Epithelial cell of esophagus (primary cell): ENCODE results near the gene CDK2.

ENCODE experiments used
- DNase-seq: peaks from one replicate; pipeline ENCODE4 v3.0.0; 2010; ENCODE audit warnings: low read depth
- H3K4me3 ChIP-seq: 2 replicates; pipeline ENCODE4 v1.5.1; 2011; ENCODE audit warnings: mild to moderate bottlenecking, low read length, control low read depth
- TF ChIP-seq, protein P1 (sequence below): IDR thresholded peaks from 2 replicates; pipeline ENCODE4 v1.5.1; 2011; ENCODE audit warnings: low read depth, mild to moderate bottlenecking, low read length, control low read depth, inconsistent platforms; ENCODE audit not compliant: insufficient read depth; ENCODE audit errors: missing control alignments

Gene CDK2

DNA sequence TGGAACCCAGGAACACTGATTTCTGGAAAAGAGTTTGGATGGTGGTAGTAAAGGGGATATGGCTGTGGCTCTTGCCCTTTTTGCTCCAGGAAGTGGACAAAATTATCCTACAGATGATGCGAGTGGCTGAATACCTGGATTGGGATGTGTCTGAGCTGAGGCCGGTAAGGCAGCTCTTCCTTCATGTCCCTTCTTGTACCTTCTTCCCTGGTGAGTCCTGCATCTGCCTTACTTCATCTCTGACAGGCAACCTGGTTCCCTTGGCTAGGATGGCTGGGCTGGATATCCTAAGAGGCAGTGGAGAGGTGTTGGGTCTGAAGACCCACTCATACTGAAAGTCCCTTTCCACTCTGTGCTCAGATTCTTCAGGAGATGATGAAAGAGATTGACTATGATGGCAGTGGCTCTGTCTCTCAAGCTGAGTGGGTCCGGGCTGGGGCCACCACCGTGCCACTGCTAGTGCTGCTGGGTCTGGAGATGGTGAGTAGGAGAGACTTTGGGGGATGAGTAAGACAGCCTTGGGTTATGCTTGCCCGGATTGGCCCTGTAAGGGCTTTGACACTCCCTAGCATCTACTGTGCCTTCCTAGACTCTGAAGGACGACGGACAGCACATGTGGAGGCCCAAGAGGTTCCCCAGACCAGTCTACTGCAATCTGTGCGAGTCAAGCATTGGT, 27.7 kb upstream of the CDK2 start:
- TF ChIP-seq, protein P1, sequence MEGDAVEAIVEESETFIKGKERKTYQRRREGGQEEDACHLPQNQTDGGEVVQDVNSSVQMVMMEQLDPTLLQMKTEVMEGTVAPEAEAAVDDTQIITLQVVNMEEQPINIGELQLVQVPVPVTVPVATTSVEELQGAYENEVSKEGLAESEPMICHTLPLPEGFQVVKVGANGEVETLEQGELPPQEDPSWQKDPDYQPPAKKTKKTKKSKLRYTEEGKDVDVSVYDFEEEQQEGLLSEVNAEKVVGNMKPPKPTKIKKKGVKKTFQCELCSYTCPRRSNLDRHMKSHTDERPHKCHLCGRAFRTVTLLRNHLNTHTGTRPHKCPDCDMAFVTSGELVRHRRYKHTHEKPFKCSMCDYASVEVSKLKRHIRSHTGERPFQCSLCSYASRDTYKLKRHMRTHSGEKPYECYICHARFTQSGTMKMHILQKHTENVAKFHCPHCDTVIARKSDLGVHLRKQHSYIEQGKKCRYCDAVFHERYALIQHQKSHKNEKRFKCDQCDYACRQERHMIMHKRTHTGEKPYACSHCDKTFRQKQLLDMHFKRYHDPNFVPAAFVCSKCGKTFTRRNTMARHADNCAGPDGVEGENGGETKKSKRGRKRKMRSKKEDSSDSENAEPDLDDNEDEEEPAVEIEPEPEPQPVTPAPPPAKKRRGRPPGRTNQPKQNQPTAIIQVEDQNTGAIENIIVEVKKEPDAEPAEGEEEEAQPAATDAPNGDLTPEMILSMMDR = no peak
- peak; percentile 67 for DNase-seq
- no peak overlapping the region for H3K4me3 ChIP-seq

DNA sequence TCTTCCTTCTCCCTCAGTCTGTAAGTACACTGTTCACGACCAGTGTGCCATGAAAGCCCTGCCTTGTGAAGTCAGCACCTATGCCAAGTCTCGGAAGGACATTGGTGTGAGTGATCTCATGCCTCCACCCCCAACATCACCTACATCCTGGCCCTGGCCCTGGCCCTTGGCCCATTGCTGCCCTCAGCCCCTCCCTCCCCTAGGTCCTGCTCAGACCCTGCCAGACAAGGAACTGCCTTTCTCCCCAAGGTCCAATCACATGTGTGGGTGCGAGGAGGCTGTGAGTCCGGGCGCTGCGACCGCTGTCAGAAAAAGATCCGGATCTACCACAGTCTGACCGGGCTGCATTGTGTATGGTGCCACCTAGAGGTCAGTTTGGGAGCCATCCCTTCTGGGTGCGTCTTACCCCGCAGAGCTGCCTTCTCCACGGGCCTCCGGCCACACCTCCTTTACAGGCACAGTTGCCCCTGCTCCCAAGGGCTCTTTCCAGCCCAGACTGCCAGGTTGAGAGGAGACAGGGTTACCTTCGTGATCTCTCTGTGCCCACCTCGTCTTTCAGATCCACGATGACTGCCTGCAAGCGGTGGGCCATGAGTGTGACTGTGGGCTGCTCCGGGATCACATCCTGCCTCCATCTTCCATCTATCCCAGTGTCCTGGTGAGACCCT, 26.4 kb upstream of the CDK2 start:
- H3K4me3 ChIP-seq = no peak overlapping the region
- TF ChIP-seq, protein P1 = peak; percentile 92
- peak; percentile 91 for DNase-seq

GRCh38 chr12:55942055-55942454, 24.6 kb upstream of the CDK2 start:
- TF ChIP-seq, protein P1 = no peak
- H3K4me3 ChIP-seq = no peak overlapping the region
- DNase-seq = no peak

- no peak for DNase-seq
- TF ChIP-seq, protein P1 = no peak
- no peak overlapping the region for H3K4me3 ChIP-seq
These were observed 24.0 kb upstream of the CDK2 start for GRCh38 chr12:55942577-55943136.

DNA sequence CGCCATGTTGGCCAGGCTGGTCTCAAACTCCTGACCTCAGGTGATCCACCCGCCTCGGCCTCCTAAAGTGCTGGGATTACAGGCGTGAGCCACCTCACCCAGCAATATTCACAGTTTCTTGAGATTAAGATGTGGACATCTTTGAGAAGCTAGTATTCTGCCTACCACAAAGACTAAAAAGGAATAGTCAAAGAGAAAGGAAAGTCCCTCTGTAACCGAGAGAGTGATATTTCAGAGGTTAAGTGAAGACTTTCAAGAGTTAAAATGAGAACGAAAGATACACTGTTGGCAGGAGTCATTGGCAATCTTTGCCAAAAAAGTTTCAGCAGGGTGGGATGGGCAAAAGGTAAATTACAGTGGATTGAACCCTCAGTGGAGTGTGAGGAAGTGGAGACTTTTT, 20.1 kb upstream of the CDK2 start:
- DNase-seq = no peak
- H3K4me3 ChIP-seq = no peak overlapping the region
- TF ChIP-seq, protein P1 = no peak

- TF ChIP-seq, protein P1 = no peak
- H3K4me3 ChIP-seq = no peak overlapping the region
- DNase-seq = no peak
These were observed 11.3 kb upstream of the CDK2 start for GRCh38 chr12:55955344-55955743.
